Endothelial cell of hepatic sinusoid (primary cell): ENCODE results near the gene ACKR1.

Source experiments
- in situ Hi-C: cut with HindIII; loops from 2 replicates; pipeline ENCODE4 v1.10.0; 2017; ENCODE audit warnings: low sequenced_read_pairs

ACKR1 gene, protein sequence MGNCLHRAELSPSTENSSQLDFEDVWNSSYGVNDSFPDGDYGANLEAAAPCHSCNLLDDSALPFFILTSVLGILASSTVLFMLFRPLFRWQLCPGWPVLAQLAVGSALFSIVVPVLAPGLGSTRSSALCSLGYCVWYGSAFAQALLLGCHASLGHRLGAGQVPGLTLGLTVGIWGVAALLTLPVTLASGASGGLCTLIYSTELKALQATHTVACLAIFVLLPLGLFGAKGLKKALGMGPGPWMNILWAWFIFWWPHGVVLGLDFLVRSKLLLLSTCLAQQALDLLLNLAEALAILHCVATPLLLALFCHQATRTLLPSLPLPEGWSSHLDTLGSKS

DNA sequence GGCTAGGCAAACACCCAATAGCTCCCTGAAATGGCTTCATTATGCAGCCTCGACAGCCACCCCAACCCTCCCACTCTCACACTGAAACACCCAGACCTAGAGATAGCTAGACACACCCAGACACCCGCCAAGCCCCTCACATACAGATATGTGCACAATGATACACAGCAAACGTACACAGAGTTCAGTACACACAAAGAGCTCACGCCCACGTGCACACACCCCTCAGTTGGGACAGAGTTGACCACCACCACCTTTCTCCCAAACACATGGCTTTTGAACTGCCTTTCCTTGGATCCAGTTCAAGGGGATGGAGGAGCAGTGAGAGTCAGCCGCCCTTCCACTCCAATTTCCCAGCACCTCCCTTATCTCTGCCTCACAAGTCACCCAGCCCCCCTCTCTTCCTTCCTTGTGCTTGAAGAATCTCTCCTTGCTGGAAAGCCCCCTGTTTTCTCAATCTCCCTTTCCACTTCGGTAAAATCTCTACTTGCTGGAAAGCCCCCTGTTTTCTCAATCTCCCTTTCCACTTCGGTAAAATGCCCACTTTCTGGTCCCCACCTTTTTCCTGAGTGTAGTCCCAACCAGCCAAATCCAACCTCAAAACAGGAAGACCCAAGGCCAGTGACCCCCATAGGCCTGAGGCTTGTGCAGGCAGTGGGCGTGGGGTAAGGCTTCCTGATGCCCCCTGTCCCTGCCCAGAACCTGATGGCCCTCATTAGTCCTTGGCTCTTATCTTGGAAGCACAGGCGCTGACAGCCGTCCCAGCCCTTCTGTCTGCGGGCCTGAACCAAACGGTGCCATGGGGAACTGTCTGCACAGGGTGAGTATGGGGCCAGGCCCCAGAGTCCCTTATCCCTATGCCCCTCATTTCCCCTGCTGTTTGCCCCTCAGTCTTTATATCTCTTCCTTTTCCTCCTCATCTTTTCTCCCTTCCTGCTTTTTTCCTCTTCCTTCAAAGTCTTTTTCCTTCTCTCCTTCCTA, at the start of gene ACKR1:
Gene ACKR1 (plus strand): TSS at position 715 of the 981 bp plus-strand sequence. CDS start 85 bp downstream, at position 800.
- in situ Hi-C loops = no loop called here

DNA sequence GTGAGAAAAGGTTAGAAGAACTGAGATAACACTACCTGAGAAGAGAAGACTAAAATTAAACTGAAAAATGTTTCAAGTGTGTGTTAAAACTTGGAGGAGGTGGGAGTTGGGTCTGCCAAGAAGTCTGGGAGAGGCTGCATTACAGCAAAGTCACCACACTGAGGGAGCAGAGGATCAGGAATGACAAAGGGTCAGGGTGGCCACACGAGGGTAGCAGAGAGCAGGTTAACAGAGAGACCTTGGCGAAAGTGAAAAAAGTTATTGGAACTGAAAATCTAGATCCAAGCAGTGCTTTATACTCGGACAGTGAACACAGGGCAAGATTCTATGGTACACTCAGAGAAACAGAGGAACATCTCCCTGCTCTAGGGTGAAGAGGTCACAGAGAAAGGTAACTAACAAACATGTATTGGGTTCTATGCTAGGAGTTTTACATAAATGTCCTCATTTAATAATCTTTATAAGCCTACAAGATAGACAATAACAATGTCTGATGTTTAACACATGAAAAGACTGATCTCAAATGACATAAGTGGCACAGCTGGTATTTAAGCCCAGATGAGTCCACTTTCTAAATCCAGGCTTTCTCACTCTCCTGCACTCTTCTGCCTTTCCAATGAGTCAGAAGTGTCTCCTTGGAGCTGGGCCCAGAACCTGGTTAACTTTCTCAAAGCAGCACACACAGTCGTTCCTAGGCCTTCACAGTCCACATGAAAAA, 43.5 kb upstream of the ACKR1 start:
- in situ Hi-C loops = loop anchor here (5.0 kb wide), 1 partner anchor 71 kb away; no protein-coding TSS in a partner anchor

DNA sequence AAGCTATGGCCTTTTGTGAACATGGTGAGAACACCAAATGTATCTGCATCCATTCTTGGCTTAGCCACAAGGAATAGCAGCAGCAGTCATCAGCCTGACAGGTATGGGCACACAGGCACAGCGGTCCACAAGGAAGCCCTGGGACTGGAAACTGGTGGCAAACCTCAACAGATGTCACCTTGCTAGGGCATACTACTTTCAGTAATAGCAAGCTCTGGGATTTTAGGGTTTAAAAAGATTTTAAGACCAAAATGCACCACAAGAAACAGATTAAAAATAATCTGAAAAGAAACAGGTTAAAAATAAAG, 43.0 kb upstream of the ACKR1 start:
- in situ Hi-C loops = loop anchor here (5.0 kb wide), 1 partner anchor 71 kb away; no protein-coding TSS in a partner anchor

DNA sequence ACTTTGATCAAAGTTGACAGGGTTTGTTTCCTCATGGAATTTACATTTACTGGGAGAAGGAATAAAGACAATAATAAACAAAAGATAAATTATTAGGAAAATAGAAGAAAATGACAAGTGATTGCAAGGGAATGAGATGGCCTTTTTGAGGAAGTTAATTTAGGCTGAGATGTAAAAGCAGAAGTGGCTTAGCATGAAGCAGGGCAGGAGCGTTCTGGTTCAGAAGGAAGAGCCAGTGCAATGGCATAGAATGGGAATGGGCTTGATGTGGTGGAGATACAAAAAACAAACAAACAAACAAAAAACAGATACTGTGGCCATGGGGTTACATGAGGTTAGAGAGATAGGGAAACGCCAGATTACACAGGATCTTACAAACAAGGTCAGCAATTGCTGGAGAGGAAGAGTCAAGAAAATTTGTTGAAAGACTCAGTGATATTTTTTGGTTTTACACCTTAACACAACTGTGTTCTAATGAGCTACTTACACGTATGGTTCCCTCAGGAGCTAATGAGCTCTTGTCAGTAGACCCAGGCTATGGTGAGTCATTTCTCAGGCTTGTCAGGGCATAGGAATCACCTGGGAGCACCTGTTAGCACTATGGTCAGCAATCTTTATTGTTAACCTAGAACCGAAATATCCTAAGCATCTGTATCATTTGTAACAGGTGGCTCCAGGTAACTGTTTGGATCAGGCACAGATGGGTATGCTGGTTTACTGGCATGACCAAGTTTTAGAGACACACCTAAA, 42.0 kb upstream of the ACKR1 start:
- in situ Hi-C loops = loop anchor here (5.0 kb wide), 1 partner anchor 70 kb away; no protein-coding TSS in a partner anchor

DNA sequence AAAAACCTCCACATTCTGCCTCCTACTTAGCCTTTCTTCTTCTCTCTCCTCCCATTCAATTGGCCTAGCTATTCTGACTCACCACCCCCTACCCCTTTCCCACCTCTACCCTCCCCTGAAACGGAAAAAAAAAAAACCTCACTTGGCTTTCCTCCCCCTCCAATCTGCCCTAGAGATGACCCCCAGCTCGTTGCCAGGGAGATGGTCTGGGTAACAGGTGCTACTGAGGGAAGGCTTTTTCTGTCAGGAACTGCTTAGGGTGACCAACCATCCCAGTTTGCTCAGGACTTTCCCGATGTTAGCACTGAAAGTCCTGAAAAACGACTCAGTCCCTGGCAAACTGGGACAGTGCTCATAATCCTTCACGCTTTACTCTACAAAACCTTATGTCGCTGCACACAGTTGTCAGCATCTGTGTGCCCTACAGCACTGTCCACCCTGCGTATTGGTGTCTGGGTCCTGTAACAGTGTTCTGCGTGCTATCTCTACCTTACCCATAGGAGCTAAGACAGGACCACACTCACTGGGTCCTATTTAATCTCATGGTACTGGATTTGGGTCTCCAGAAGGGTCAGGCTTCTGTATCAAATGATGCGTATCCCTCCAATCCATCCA, 41.0 kb upstream of the ACKR1 start:
- in situ Hi-C loops = loop anchor here (5.0 kb wide), 1 partner anchor 69 kb away; no protein-coding TSS in a partner anchor

DNA sequence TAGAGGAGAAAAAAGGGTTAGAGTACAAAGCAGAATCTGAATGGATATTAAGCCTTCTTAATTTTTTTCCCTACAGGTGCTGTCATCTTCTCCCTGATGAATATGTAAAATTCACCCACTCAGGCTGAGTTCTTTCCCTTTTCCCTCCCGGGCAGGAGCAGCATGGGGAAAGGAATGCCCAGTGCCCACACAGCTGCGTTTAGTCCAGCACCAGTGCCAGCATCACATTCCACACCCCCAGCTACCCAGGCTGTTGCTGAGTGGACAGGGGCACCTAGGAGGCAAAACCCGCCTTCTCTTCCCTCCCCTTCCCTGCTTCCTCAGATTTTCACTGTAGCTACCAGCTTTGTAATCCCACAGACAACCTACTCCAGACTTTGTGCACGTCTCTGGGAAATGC, 36.6 kb upstream of the ACKR1 start:
- in situ Hi-C loops = no loop called here

DNA sequence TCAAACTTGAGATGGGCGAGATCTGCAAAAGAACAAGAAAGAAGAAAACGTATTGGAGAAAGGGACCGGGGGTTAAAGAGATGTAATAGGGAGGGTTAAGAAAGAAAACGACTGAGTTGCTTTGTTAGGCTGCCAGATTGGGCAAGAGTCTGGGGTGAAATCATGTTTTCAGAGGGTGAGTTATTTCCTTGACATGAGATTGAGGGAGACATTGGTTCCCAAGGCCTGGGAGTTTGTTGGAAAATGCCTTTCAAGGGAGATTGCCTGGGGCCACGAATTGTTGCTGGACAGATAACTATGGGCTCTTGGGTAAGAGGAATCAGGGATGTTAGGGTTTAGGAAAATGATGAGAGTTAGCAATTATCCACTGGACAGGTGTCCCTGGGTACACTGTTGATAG, 34.0 kb upstream of the ACKR1 start:
- in situ Hi-C loops = no loop called here

DNA sequence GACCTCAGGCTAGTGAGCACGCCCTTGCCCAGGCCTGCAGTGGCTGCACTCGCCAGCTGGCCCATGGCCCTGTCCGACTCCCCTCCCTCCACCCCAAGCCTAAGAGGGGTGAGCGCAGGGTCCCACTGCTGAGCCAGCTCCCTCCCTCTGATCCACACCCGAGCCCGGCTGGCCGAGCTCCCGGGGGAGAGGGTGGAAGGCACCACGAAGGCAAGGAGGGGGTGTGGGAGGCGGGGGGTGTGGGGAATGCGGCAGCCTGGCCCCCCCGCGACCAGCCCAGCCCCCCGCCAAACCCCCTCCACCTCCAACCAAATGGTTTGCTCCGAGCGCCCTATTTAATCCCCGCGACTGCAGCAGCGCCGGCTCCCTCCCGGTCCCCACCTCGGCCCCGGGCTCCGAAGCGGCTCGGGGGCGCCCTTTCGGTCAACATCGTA, 33.4 kb upstream of the ACKR1 start, which contains the start of gene CADM3:
Gene CADM3 (plus strand): TSS at position 362 of the 434 bp plus-strand sequence. CDS start 151 bp downstream, outside the sequence.
- in situ Hi-C loops = no loop called here

DNA sequence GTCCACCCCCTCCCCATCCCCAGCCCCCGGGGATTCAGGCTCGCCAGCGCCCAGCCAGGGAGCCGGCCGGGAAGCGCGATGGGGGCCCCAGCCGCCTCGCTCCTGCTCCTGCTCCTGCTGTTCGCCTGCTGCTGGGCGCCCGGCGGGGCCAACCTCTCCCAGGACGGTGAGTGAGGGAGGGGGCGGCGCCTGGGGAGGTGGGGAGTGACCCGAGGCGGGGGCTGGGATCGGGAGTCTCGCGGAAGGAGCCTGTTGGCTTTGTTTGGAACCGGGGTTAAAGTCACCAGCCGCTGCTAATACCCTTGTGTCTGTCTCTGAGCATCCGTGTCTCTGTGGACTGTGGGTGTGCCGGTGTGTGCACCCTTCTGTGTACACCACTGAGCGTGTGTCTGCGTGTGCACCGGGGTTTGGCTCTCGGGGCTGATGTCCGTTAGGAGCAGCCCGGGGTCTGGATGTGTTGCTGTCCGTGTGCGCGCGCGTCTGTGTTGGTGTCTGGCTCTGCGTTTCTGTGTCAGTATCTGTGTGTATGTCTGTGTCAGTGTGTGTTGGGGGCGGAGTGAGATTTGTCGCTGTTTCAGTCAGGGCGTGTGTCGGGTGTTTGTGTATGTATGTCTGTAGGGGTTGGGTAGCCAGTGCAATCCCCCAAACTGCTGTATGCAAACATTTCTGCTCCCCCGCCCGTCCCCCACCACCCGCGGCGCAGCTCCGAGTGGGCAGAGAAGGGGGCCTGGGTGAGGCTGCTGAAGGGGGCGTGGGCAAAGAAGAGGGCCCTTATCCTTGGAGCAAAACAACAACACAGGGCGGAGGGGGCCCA, 32.8 kb upstream of the ACKR1 start:
- in situ Hi-C loops = no loop called here

DNA sequence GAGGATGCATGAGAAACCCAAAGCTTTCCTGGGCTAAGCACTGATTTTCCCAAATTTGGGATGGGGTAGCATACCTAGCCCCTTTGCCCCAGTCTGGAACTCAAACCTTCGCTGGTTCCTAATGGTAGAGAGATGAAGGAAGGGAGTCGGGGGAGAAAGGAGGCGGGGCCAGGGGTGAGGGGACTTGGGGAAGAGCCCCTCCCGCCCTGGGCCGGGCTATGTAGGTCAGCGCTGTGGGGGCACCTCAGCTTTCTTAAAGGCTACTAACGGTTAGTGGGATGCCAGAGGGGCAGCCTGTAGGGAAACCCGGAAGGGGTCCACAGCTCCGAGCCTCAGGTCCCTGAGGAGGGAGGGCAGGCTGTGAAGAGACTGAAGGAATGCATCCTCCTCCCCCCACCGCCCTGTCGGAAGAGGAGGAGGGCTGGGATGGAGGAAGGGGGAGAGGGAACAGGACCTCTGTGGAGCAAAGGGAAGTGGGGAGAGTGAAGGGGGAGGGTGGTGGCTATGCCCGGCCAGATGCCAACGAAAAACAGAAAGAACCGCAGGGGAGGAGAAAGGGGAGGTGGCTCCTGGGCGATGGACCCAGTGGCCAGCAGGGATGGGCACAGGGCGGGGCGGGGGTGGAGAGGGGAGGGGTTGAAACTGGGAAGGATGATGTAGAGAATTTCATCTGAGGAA, 31.9 kb upstream of the ACKR1 start:
- in situ Hi-C loops = no loop called here

DNA sequence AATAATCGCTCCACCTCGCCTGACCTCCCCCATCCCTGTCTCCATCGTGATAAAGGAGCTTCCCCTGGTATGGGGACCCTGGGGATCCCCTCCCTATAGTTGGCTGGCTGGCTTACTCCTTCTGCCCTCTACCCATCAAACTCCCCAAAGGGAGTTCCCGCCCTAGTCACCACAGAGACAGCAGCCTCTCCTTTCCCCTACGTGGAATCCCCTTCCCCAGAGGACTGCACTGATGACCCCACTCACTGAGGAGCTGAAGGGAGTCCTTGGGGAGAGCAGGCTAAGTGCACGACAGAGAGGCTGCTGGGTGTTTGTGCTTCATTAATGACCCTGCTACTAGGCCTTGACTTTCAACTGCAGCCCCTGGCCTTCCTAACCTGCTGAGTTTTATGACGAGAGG, 31.4 kb upstream of the ACKR1 start:
- in situ Hi-C loops = no loop called here

DNA sequence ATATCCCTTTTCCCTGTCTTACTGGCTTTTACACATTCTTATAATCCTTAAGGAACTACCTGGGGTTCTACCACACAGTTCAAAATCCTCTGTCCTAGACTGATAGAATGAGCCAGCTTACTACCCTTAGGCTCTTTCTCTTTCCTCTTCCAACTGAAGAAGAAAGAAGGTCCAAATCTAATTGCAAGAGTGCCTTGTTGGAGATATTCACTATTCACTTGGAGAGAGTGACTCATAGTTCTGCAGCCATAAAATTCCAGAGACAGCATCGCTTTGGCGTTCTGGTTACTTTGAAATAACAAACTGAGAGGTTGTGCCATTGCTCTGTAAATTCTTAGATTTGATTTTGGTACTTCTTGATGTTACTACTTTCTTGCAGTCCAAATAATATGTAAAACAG, 29.1 kb upstream of the ACKR1 start:
- in situ Hi-C loops = no loop called here

DNA sequence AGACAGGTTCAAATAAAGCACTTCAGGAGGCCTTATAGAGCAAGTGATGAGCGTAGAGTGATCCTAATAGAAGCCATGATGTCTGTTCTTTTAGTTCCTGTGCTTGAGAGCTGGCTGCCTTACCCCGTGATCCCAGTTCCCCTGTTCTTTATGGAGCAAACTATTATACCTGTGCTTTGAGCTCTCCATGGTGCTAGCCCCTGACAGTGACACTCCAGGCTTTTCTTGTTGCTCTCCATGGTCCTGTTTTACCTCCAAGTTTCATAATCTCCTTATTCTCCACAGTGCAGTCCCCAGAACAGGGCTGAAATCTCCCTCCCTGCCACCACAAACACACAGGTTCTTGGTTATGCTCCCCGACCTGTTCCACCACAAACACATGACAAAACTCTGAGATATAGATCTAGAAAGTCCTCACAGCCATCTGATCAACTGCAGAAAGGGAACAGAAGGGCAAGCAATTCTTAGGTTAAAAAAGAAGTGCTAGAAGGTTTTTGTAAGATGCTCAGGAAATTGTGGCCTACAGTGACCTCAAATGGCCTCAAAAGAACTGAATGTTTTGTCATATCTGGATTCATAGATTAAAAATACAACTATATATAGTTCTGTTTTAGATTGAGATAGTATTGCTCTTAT, 27.3 kb upstream of the ACKR1 start:
- in situ Hi-C loops = no loop called here

DNA sequence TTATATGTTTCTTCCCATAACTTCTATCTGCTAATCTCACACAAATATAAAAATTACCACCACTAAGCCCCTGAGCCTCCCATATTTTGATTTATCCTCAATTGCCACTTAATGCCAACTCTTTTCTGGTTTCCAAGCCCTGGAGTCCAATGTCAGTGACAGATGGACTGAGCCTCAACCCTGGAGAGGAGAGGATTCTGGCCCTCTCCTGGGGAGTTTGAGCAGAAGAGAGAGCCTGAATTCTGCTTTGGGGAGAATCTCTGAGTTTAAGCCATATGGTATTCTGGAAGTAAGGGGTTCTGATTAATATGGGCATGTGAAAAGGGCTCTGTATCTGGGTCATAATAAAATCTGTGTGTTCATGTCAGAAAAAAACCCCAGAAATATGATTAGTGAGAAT, 24.8 kb upstream of the ACKR1 start:
- in situ Hi-C loops = no loop called here

DNA sequence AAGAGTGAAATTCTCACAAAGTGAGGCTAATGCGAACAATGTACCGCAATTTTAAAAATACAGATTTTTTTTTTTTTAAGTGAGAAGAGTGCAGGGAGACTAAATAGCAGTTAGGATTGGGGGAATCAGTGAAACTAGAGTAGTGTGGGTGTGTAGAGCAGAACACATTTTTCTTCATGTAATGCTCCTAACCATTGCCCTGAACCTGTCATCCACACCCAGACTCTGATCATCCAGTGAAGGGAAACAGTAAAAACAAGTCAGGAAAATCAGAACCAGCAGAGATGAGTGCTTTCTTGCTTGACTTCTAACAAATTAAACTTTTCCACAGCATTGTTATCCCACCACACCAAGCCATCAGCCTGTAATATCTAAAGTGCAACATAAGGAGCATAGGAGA, 24.2 kb upstream of the ACKR1 start:
- in situ Hi-C loops = no loop called here

DNA sequence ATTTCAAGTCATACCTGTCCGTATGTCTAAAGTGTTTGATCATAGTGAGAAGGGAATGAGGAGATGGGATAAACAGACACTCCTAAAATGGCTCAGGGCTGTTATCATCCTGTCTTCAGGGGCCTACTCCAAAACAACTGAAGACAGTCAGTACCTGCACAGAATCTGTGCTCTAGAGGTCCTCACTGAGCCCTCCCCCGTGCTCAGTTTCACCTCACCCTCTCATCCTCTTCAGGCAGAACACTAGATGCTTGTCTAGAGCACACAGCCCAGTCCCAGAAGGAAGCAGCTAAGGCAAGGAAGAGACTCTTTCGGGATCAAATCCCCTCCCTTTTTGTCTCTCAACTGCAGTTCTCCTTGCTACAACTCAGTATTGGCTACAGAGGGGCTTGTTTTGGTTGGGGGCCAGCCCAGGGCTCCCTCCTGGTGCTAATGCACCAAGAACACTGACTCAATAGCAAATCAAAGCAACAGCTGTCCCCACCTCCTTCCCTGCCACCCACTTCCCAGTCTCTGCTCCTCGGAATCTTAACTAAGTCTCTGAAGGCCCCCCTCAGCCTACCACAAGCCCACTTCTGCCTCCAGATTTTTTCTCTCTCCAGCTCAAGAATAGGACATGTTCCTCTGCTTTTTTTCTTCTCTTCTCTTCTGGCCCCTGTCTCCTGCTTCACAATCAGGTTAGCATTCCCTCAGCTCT, 23.2 kb upstream of the ACKR1 start:
- in situ Hi-C loops = no loop called here

DNA sequence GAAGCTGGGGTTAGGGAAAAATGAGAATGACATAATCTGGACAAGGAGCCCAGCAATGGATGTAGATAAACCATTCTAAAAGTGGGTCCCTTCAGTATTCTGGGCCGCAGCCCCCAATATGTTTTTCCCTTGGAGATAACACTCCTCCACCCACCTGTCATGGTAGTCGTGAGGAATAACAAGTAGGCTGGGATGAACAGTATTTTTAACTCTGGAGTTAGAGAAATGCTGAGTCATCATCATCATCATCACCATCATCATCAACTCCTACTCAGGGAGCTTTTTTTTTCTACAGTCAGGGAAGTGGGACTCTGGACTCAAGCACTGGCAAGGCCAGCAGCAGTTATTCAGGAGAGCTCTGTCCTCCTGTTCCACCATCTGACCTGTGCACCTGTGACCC, 20.5 kb upstream of the ACKR1 start:
- in situ Hi-C loops = no loop called here
